Stomach (tissue), 9 donors: ENCODE results near the gene HK1. TPM values are rescaled to one million over a fixed set of nuclear protein-coding genes. Genes with fewer than 3 reads are reported as not detected.
"Not testable (repeated sequence)": the region's sequence is repeated elsewhere in the genome, so short reads cannot be mapped to it uniquely, and the experiment has no call there.

Experiments used
- DNase-seq, 2 donors: peaks; one replicate each; pipeline versions ENCODE4 v3.0.0 to v3.0.0-alpha.2; 2013 to 2019
- H3K27ac ChIP-seq, 5 donors: fragments of 200-600 bp in 4 of 5; sonication (generic) in 4 of 5; one replicate each; pipeline ENCODE4 v1.5.1; 2013 to 2019; ENCODE audit warnings: mild to moderate bottlenecking in 1 of 5, moderate library complexity in 1 of 5
- H3K27me3 ChIP-seq, 3 donors: fragments of 200-600 bp; sonication (generic); one replicate each; pipeline ENCODE4 v1.5.1; 2017 to 2019; ENCODE audit warnings: mixed run types in 1 of 3
- H3K36me3 ChIP-seq, 4 donors: fragments of 200-600 bp; sonication (generic); 1 replicate in 3 of 4; 2 replicates in 1 of 4; pipeline ENCODE4 v1.5.1; 2016 to 2019
- H3K4me1 ChIP-seq, 4 donors: fragments of 200-600 bp; sonication (generic); one replicate each; pipeline ENCODE4 v1.5.1; 2016 to 2019
- H3K4me3 ChIP-seq, 4 donors: fragments of 200-600 bp; sonication (generic) in 3 of 4; one replicate each; pipeline ENCODE4 v1.5.1; 2016 to 2019; ENCODE audit warnings: mild to moderate bottlenecking in 1 of 4
- H3K9me3 ChIP-seq, 4 donors: fragments of 200-600 bp; sonication (generic); one replicate each; pipeline ENCODE4 v1.5.1; 2016 to 2019
- CTCF ChIP-seq, 7 experiments: fragments of 450-650 bp in 4 of 7; fragments of 200-600 bp in 3 of 7; sonication (generic) in 3 of 7; IDR thresholded peaks; one replicate each; pipeline ENCODE4 v1.5.1; 2016 to 2019; ENCODE audit warnings: antibody characterized with exemption in 7 of 7, control low read depth in 2 of 7, mild to moderate bottlenecking in 1 of 7
- EP300 ChIP-seq: sonication (generic); formaldehyde crosslinking; IDR thresholded peaks from one replicate; pipeline ENCODE4 v1.6.1; 2017; ENCODE audit warnings: antibody characterized with exemption
- POLR2A ChIP-seq, 4 donors: fragments of 450-650 bp; IDR thresholded peaks; one replicate each; pipeline ENCODE4 v1.6.1; 2016; ENCODE audit warnings: antibody characterized with exemption in 4 of 4, control low read depth in 2 of 4, mild to moderate bottlenecking in 1 of 4, moderate library complexity in 1 of 4
- POLR2AphosphoS5 ChIP-seq, 3 donors: sonication (generic); formaldehyde crosslinking; IDR thresholded peaks; one replicate each; pipeline ENCODE4 v1.6.1; 2016; ENCODE audit warnings: antibody characterized with exemption in 3 of 3
- WGBS, 5 donors: extraction: QIAGEN DNeasy Blood & Tissue Kit in 3 of 5; methylation state at CpG; one replicate each; pipeline versions ENCODE4 v1.1.5 to v1.1.7; 2013 to 2018; 5-methylcytosine and 5-hydroxymethylcytosine counted together
- intact Hi-C: fragments of 100-400 bp; cut with DNase I; formaldehyde crosslinking; loops from one replicate; pipeline ENCODE4 v1.15.1; 2023; ENCODE audit warnings: low total_unique reads
- polyA plus RNA-seq, 3 donors: library from polyadenylated mRNA; stranded (reverse); fragments of 200-250 nt; gene quantifications; one replicate each; pipeline ENCODE4 v1.2.3, GENCODE V29; 2013
- total RNA-seq, 5 donors: library from RNA; depleted of rRNA; stranded (reverse); fragments of >200 nt; gene quantifications; one replicate each; pipeline versions ENCODE4 v1.1.0 to v1.2.3, GENCODE V29; 2014 to 2016
- donor health status: healthy with polysubstance abuse.
- donor health status: Bipolar disorder and iron deficiency.
- donor health status: healthy.

The HK1 gene
- total and polyA plus RNA-seq, 8 donors, result 32.7 to 60.9 (median 50.8) TPM

- Histone ChIP-seq H3K27me3 (no peaks in the 10 kb centered on the region), H3K27ac (peak overlapping the region; percentile 77 to 86 (median 84)), H3K9me3 (no peaks in the 10 kb centered on the region), H3K4me1 (peaks cover 42 to 97% (median 74%) of the 10 kb centered on the region in 4 donors), H3K36me3 (peaks cover 0 to 21% (median 0%) of the 10 kb centered on the region in 4 donors), H3K4me3 (peak overlapping the region in 3 of 4 donors; percentile 22 to 29 (median 29))
- intact Hi-C loops, result loop anchor here (10.0 kb wide), 1 partner anchor 56 kb away; no protein-coding TSS in a partner anchor
- TF ChIP-seq POLR2A (IDR thresholded peaks at IDR 0.05) (no peak), POLR2AphosphoS5 (IDR thresholded peaks at IDR 0.05) (no peak), CTCF (IDR thresholded peaks at IDR 0.05) (no peak), EP300 (no peak)
- WGBS, 5 donors, result 41 to 59% (median 50%) methylated on average over 8 of the region's 8 CpGs
- DNase-seq, result no peak
Measured at GRCh38 chr10:69328380-69328735, 50.1 kb downstream of the HK1 start.

GRCh38 chr10:69328888-69329287 is 50.6 kb downstream of the HK1 start:
- not testable (repeated sequence) for H3K4me3 ChIP-seq, H3K27me3 ChIP-seq, H3K9me3 ChIP-seq, DNase-seq
- Histone ChIP-seq H3K36me3 (peaks cover 0 to 21% (median 0%) of the 10 kb centered on the region in 4 donors), H3K27ac (peak overlapping the region in 4 of 5 donors; percentile 77 to 86 (median 84)), H3K4me1 (peaks cover 47 to 97% (median 77%) of the 10 kb centered on the region in 4 donors)
- WGBS, 5 donors, result 73 to 87% (median 81%) methylated on average over 2 of the region's 2 CpGs
- intact Hi-C loops, result loop anchor here (10.0 kb wide), 1 partner anchor 56 kb away; no protein-coding TSS in a partner anchor

- Histone ChIP-seq H3K4me1 (peaks cover 56 to 97% (median 82%) of the 10 kb centered on the region in 4 donors), H3K36me3 (peaks cover 0 to 21% (median 0%) of the 10 kb centered on the region in 4 donors), H3K27ac (peak overlapping the region in 3 of 5 donors; percentile 41 to 86 (median 84)), H3K27me3 (no peaks in the 10 kb centered on the region), H3K9me3 (no peaks in the 10 kb centered on the region), H3K4me3 (no peak overlapping the region)
- DNase-seq, result no peak
- TF ChIP-seq EP300 (no peak), POLR2AphosphoS5 (IDR thresholded peaks at IDR 0.05) (no peak), CTCF (IDR thresholded peaks at IDR 0.05) (no peak), POLR2A (IDR thresholded peaks at IDR 0.05) (no peak)
- intact Hi-C loops, result loop anchor here (10.0 kb wide), 1 partner anchor 55 kb away; no protein-coding TSS in a partner anchor
- WGBS, 5 donors, result 79 to 85% (median 83%) methylated on average over 3 of the region's 3 CpGs
Measured at GRCh38 chr10:69329721-69330178, 51.5 kb downstream of the HK1 start.

GRCh38 chr10:69331161-69331560 is 52.9 kb downstream of the HK1 start:
- Histone ChIP-seq H3K4me3 (no peak overlapping the region), H3K4me1 (peaks cover 65 to 100% (median 88%) of the 10 kb centered on the region in 4 donors), H3K27ac (peak overlapping the region in 3 of 5 donors; percentile 5 to 86 (median 84)), H3K9me3 (no peaks in the 10 kb centered on the region), H3K36me3 (peaks cover 0 to 21% (median 0%) of the 10 kb centered on the region in 4 donors), H3K27me3 (no peaks in the 10 kb centered on the region)
- TF ChIP-seq POLR2A (IDR thresholded peaks at IDR 0.05) (no peak), CTCF (IDR thresholded peaks at IDR 0.05) (no peak), EP300 (no peak), POLR2AphosphoS5 (IDR thresholded peaks at IDR 0.05) (no peak)
- 93 to 98% (median 97%) methylated on average over 7 of the region's 7 CpGs for WGBS, 5 donors
- DNase-seq, result no peak
- intact Hi-C loops, result no loop called here
